ENCODE measurements around the gene LAMA2.

DNA sequence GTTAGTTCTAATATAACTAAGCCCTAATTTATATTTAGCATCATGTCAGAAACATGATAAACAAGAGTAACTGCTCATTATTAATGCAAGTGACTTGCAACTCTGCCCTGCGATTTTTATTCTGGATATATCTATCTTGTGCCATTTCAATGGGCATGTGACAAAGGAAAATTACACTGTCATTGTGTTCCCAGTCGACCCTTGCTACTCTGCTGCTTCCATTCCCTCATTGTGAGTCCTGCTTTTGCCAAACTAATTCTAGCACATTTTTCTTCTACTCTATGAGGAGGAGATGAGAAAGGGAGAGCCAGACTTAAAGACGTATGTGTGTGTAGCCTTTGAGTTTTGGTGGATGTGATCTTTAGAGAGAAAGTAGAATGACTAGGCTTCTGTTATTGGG, 551.2 kb downstream of the LAMA2 start:
- TF ChIP-seq, protein P1, sequence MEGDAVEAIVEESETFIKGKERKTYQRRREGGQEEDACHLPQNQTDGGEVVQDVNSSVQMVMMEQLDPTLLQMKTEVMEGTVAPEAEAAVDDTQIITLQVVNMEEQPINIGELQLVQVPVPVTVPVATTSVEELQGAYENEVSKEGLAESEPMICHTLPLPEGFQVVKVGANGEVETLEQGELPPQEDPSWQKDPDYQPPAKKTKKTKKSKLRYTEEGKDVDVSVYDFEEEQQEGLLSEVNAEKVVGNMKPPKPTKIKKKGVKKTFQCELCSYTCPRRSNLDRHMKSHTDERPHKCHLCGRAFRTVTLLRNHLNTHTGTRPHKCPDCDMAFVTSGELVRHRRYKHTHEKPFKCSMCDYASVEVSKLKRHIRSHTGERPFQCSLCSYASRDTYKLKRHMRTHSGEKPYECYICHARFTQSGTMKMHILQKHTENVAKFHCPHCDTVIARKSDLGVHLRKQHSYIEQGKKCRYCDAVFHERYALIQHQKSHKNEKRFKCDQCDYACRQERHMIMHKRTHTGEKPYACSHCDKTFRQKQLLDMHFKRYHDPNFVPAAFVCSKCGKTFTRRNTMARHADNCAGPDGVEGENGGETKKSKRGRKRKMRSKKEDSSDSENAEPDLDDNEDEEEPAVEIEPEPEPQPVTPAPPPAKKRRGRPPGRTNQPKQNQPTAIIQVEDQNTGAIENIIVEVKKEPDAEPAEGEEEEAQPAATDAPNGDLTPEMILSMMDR (IDR thresholded peaks at IDR 0.05), result no peak
- TF ChIP-seq POLR2A (IDR thresholded peaks at IDR 0.05), result no peak

Measured in right lobe of liver (tissue), 4 donors.